T47D (cell line): ENCODE measurements around the gene KCNMA1.
"Not testable (repeated sequence)": the region's sequence is repeated elsewhere in the genome, so short reads cannot be mapped to it uniquely, and the experiment has no call there.

Experiments
- DNase-seq, 2 experiments: peaks; one replicate each; pipeline versions ENCODE4 v3.0.0 to v3.0.0-alpha.2; 2011 to 2012; ENCODE audit warnings: low read depth in 1 of 2, low spot score in 1 of 2
- JUND ChIP-seq: IDR thresholded peaks from 2 replicates; pipeline ENCODE4 v1.6.1; 2012; ENCODE audit warnings: low read depth
- in situ Hi-C: cut with HindIII; loops from 2 replicates; pipeline ENCODE4 v1.10.0; 2016; ENCODE audit warnings: low sequenced_read_pairs, low pct_unique_long_range_greater_than_20kb

KCNMA1 gene

DNA sequence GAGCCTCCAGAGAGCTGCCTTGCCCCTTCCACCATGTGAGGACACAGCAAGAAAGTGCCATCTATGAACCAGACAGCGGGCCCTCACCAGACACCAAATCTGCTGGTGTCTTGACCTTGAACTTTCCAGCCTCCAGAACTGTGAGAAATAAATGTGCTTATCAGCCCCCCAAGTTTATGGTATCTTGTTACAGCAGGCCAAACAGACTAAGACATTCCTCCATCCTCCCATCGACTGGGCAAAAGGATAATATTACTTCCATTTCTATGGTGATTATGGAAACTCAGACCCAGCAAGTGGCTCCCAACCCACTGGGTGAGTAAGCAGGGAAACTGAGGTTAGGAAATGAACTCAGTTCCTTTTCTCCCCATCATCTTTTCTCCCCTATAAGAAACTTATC lies 288.4 kb downstream of the KCNMA1 start:
- DNase-seq: no peak
- in situ Hi-C loops: no loop called here
- TF ChIP-seq JUND: no peak

GRCh38 chr10:77348751-77349150 lies 288.9 kb downstream of the KCNMA1 start:
- DNase-seq: peak in 1 of 2 experiments; percentile 33

DNA sequence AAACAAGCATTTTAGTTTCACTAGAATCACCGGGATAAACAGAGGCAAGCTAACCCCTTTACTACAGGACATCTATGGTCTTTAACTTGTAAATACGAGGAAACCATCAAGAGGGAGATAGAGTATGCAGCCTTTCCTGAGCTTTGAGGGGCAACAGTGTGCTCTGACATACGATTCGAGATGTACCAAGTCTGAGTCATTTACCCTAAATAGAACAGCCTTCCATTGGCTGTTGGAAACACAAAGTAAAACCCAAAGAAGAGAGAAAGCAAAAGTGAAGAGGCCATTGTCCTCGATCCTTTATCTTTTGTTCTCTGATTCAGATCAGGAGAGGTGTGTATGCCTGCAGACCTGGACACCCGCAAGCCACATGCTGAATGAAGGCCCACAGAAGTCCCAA lies 289.5 kb downstream of the KCNMA1 start:
- no peak for TF ChIP-seq JUND
- in situ Hi-C loops: no loop called here
- DNase-seq: no peak

More at GRCh38 chr10:77348751-77349150, 288.9 kb downstream of the KCNMA1 start:
- in situ Hi-C loops: no loop called here
- no peak for TF ChIP-seq JUND

DNA sequence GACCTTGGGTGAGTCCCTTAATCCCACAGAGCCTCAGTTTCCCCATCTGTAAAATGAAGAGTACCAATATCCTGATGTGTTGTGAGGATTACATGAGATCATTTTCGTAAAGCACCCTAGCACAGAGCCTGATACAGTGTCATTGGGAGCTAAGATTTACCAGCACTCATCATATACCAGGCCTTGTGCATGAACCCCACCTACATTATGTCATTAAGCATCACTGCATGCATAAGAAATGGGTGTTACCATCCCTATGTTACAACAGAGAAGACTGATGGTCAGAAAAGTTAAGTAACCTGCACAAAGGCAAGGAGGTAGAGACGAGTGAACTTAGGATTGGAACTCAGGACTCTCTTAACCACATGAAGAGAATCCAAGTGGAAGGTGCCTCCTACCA lies 290.6 kb downstream of the KCNMA1 start:
- in situ Hi-C loops: no loop called here
- TF ChIP-seq JUND: no peak
- no peak for DNase-seq

DNA sequence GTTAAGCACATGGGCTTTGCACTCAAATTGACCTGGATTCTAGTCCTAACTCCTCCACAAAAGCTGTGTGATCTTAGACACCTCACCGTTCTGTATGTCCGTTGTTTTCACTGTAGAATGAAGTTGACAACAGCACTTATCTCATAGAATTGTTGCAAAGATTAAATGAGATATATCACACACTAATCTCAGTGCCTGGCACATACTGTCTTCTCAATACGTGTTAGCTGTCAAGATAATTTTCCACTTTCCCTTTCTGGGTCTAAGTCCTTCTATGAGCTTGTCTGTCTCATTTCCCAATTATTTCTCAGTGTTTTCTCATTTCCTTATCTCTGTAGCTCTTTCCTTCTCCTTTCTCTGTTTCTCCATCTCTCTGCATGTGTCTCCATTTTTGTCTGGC lies 296.6 kb downstream of the KCNMA1 start:
- DNase-seq: no peak
- in situ Hi-C loops: no loop called here
- TF ChIP-seq JUND: no peak

DNA sequence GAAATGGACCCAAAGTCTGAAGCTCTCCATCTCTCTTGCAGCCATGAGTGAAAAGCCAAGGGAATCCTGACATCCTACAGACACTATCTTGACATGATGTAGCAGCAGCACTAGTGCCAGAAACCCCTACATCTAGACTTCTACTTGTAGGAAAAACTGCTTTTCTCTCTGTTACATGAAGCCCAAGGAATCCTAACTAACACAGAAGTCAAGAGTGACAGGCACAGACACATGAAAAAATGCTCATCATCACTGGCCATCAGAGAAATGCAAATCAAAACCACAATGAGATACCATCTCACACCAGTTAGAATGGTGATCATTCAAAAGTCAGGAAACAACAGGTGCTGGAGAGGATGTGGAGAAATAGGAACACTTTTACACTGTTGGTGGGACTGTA lies 297.7 kb downstream of the KCNMA1 start:
- in situ Hi-C loops, DNase-seq: not testable (repeated sequence)

DNA sequence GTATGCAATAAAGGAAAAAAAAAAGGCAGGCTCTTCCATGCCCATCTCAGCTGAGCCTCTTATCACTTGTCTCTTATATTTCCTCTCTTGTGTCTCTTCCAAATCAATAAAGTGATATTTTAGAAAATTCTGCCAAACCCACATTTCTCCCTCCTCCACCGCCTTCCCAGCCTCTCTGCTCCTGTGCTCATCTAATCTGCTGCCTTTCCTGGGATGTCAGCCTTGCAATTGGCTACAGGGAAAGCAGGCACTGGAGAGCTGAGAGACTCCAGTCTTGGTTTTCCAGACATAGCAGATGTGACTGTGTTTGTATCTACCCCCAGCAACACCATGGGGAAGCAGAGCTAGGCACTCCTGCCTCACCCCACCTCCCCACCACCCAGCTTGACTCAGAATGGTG lies 298.4 kb downstream of the KCNMA1 start:
- no peak for TF ChIP-seq JUND
- DNase-seq: no peak
- in situ Hi-C loops: no loop called here

DNA sequence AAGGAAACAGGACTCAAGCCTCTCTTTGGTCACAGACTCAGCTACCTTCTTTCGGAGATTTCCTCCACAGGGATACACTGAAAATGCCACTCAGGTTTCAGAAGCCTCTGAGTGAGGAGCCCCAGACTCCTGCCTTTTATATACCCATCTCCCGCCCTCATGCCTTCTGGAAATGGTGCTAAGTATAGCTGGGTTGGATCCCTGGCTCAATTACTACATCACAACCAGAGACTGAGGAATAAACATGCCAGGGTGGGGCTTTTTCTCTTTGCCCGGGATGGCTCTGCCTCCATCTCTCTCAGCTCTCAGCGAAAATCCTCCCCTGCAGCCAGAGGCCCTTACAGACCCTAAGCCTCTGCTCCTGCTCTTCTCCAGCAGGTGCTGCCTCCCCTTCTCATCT lies 299.5 kb downstream of the KCNMA1 start:
- no peak for DNase-seq
- in situ Hi-C loops: no loop called here
- no peak for TF ChIP-seq JUND

DNA sequence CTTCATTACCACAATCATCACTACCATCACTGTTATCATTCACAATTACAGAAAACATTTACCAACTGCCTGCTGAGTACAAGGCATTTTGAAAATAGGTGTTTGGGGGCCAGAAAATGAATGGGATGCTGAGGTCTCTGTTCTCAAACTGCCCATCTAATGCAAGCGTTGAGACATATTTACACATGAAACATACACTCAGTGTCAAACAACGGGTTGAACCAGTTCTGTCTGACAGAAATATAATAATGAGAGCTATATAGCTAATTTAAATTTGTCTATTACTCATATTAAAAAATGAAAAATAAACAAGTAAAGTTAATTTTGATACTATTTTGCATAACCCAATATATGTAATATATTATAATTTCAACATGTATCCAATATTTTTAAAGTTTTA lies 303.1 kb downstream of the KCNMA1 start:
- no peak for TF ChIP-seq JUND
- peak in 1 of 2 experiments; percentile 84 for DNase-seq
- in situ Hi-C loops: no loop called here

GRCh38 chr10:77333610-77334340 lies 303.8 kb downstream of the KCNMA1 start:
- DNase-seq: no peak
- in situ Hi-C loops: no loop called here
- no peak for TF ChIP-seq JUND

DNA sequence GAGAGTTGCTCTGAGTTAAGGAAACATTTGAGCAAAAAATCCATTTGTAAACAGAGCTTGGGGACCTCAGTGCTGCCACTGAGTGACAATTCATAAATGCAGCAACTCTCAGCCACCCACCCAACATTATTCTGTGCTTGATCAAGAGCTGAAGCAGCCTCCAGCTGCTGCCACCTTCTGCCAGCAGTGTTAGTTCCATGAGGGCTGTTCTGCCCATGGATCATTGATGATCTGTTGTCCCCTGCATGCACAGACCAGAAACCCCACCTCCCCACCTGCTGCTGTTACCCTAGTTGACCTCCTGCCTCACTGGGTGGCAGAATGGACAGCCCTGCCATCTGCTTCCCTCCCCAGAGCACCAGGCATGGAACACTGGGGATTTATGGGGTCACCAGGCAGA lies 305.4 kb downstream of the KCNMA1 start:
- in situ Hi-C loops: no loop called here
- DNase-seq: peak in 1 of 2 experiments; percentile 53
- TF ChIP-seq JUND: no peak

GRCh38 chr10:77328272-77328816 lies 309.3 kb downstream of the KCNMA1 start:
- DNase-seq: peak in 1 of 2 experiments; percentile 85
- in situ Hi-C loops: no loop called here
- no peak for TF ChIP-seq JUND

DNA sequence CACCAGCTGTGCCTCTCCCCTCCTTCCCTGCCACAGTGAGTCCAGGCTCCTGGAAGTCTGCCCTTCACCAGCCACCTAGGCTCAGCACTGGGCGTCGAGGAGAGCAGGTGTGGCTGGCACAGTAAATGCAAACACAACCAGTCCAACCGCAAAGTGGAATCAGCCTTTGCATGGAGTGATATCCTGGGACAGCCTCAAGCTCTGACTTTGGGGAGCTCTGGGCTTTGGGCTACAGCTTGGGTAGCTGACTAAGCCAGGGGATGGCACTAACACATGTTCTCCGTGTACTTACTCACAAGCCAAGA lies 312.4 kb downstream of the KCNMA1 start:
- no peak for TF ChIP-seq JUND
- peak in 1 of 2 experiments; percentile 54 for DNase-seq
- in situ Hi-C loops: no loop called here

DNA sequence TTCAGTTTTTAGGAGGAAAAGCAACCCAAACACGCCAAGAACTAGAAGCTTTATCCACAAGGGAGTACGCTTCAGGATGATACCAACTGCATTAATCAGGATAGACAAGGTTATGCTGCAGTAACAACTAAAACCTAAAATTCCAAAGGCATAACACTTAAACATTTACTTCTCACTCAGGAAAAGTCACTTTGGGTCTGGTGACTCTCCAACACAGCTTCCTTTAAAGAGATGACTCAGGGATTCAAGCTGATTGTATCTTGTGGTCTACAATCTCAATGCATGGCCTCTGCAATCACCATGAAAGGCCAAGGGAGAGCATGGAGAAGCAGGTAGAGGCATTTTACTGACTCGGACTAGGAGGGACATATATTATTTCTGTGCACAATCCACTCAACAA lies 315.8 kb downstream of the KCNMA1 start:
- DNase-seq: no peak
- TF ChIP-seq JUND: no peak
- in situ Hi-C loops: no loop called here
